GM19025 (cell line): ENCODE data around the gene TM4SF18.
"Not testable (repeated sequence)": the region's sequence is repeated elsewhere in the genome, so short reads cannot be mapped to it uniquely, and the experiment has no call there.

Source experiments
- ATAC-seq: cut with Tn5 transposase; IDR thresholded peaks from one replicate; pipeline ENCODE4 v1.9.1; 2021; ENCODE audit warnings: mild to moderate bottlenecking, low read depth, moderate library complexity; ENCODE audit not compliant: unreplicated experiment

The TM4SF18 gene

GRCh38 chr3:149333176-149333859 lies at the start of gene TM4SF18:
Gene TM4SF18, minus strand, starts transcription at chr3:149333636. Its CDS starts 254 bp downstream, at chr3:149333382.
- ATAC-seq = no peak

- no peak for ATAC-seq
Observed at GRCh38 chr3:149382518-149382917, 49.1 kb upstream of the TM4SF18 start.

DNA sequence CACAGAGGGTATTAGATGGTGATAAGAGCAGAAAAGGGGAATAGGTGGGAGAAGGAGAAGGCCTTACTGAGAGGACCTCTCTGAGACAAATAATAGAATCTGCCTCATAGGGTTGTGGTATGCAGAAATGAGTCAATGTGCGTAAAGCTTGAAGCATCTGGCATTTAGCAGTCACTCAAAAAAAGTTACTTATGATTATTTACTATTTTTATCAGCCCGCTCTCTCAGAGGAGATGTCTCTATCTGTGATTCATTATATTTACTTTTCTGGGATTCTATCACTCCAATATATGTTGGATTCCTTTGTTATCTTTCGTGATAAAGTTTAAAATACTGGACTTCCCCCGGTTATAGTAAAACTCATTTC lies 48.6 kb upstream of the TM4SF18 start:
- ATAC-seq = no peak

DNA sequence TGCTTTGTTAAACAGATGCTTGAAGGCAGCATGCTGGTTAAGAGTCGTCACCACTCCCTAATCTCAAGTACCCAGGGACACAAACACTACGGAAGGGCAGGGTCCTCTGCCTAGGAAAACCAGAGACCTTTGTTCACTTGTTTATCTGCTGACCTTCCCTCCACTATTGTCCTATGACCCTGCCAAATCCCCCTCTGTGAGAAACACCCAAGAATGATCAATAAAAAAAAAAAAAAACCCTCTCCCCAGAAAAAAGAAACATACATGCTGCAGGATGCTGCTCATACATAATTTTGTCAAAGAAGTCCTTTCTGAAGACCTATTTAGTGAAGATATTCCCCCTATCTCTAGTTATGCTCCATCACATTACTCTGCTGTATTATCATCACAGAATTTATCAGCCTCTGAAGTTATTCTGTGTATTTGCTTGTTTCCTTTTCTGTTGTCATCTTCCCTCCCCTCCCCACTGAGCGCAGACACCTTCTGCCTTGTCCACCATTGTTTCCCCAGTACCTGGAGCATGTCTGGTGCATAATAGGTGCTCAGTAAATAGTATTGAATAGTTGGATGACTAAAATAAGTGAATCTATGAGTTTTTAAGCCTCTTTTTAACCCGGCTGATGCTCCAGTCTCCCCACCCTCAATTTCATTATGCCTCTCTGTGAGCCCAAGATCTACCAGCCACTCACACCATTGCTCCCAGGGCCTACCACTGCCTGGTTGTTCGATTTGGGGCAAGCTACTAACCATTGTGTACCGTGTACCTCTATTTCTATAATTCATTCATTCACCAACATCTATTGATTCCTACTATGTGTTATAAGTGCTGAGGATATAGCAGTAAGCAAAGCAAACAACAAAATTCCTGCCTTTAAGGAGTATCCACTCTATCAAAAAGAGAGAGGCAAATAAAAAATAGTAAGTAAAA lies 48.0 kb upstream of the TM4SF18 start:
- no peak for ATAC-seq

- not testable (repeated sequence) for ATAC-seq
Observed at GRCh38 chr3:149380220-149380619, 46.8 kb upstream of the TM4SF18 start.

- ATAC-seq = no peak
Observed at GRCh38 chr3:149378478-149379309, 45.3 kb upstream of the TM4SF18 start.

DNA sequence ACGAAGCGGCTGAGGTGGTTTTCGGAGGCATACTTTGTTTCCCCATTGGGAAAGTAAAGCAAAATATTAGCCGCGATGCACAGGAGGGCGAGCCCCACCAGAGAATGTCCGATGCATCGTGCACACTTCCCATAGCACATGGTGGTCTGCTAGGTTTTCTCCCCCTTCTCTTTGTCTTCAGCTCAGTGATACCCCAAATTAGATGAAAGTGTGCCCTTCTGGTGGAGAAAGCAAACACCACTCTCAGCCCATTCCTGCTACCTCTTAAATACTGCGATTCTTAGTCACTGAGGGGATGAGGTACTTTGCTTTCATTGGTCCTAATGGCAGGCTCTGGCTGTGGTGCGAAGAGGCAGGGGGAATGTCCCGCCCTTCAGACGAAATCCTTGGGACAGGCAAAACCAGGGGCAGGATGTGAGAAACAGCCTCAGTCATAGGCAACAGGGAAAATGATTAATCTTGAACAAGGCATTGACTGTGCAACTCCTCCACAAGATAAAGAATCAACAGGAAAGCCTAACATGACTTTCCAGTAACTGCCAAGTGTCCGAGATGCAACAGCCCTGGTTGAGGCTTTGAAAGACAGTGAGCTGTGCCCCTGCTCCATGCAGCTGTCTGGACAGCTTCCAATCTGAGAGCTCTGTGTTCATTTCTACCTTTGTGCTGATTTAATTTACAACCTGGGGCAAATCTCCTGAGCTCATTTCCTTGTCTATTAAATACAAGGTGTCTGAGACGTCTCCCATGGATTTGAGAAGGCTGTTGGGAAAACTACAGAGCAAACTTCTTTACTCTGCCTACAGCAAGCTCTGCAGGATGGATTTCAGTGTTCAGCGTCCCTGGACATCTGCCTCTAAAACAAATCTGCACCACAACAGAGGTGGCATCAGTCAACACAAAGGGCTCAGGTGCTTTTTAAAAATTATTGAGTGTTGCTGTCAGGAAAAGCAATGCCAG lies 44.2 kb upstream of the TM4SF18 start, which contains the start of gene TM4SF1:
Gene TM4SF1 (minus strand): TSS at position 242 of the 957 bp plus-strand sequence. CDS start 102 bp downstream, at position 140.
- ATAC-seq = no peak

DNA sequence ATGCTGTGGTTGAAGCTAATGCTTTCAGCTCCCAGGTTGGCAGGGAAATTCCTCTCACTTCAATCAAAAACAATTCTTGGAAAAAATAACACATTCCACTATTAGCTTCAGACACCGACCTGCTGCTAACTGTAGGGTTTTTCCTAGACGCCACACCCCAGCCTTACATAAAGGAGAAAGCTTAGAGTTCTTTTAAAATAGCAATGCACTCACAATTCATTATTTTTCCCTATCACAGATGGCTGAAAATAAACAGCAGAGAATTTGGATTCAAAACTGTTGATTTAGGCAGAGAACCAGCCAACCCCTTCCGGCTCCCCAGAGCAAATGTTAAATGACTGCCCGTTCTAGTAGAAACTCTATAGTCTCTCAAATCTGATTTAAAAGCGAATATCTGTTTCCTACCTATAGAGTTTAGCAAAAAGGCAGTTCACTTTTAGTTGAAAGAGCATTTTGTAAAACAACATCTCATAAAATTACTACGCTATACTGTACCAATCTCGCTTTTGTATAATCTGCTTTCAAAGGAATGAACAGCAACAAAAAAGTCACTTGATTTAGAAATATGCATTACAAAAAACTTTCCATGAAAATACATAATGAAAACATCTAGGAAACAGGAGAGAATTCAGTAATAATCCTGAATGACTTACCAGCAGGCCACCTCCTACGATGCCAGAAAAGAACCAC lies 43.4 kb upstream of the TM4SF18 start:
- ATAC-seq = no peak

DNA sequence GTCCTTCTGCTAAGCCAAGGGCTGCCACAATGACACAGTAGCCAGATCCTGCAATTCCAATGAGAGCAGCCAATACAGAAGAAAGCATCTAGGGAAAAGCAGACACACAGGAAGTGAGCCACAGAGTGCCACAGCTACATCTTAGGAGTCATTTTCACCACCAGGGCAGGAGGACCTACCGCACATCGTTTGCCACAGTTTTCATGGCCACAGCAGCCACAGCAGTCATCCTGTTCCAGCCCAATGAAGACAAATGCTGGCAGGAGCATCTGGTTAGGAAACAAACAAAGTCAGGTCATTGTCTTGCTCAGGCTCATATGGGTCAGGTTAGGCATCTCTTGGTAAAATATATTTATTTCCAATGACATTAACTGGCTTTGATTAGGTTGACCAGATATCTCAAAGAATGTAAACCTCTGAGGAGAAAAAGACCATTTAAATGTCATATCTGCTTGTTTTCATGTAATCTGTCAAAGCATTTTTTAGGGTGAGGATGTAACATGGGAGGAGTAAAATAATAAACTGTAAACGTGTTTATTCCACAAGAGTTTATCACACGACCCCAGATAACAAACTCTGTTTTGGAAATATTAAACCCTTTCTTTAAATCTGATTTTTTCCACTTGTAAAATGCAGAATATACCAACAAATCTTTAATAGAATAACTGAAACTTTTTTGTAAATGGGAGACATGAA lies 42.2 kb upstream of the TM4SF18 start:
- ATAC-seq = no peak

GRCh38 chr3:149374793-149375500 lies 41.5 kb upstream of the TM4SF18 start:
- ATAC-seq = no peak

DNA sequence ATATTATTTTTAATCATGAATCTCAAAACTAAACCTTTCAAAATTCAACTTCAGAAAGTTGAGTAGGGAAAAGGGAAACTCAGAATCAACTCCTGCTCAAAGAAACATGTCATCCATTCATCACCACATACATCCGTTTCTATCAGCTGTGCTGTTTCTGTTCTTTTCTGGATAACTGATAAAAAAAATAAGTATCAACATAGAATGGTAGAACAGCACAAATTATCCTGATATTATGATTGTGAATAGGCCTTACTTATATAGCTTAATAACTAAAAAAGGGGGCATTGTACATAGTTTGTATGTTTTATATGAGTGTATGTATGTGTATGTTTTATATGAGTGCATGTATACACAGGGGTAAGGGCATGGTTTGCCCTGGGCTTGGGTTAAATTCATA lies 41.0 kb upstream of the TM4SF18 start:
- ATAC-seq = no peak

DNA sequence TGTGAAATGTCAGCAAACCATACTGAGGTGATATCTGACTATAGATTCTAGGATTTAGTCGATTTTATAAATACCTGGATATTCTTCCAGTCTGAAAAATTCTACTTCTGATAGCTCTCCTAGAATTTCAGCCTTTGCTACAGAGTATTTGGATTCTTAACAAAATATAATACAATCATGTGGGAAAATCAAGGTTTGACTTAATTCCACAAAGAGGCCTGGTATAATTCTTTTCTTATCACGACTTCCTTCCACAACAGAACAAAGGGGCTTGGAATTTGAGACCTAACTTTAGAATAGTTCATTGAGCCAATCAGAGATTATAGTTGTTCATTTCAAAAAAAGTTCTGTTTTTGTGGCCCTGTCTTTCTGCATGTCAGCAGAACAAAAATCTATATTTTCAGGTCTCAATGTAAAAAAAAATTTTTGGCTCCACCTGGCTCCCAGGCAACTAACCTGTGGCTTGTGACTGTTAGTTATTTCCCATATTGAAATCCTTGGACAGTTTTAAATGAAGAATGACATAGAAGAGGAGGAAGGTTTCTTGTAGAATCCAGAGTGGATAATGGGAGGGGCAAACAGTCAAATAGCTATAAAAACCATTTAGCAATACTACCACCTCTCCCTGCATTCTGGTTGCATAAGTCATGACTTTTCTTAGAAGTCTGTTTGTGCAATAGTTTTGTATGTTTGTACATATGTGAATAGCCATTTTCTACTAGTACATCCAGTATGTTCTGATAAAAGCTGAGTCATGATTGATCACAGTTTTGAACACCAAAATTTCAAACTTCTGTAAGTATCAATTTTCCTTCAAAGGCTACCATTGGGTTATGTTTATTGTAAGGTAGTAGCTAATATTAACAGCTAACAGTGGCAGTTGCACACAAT lies 40.0 kb upstream of the TM4SF18 start:
- ATAC-seq = no peak

DNA sequence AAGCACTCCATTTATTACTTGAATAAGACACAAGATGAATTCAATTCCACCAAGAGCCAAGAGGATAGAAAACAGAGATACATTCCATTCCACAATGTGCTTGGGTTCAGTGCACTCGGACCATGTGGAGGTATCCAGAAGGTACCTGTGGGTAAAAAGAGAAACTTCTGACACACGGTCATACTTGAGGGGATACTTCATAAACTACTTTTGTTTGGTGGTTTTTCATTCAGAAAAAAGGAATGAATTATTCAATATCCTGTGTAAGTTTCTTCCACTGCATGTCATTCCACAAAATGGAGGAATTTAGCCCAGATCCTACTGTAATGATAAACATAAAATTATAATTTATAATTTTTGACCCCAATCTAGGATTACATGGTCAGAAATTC lies 38.3 kb upstream of the TM4SF18 start:
- no peak for ATAC-seq

GRCh38 chr3:149371001-149371722 lies 37.7 kb upstream of the TM4SF18 start:
- ATAC-seq = no peak

DNA sequence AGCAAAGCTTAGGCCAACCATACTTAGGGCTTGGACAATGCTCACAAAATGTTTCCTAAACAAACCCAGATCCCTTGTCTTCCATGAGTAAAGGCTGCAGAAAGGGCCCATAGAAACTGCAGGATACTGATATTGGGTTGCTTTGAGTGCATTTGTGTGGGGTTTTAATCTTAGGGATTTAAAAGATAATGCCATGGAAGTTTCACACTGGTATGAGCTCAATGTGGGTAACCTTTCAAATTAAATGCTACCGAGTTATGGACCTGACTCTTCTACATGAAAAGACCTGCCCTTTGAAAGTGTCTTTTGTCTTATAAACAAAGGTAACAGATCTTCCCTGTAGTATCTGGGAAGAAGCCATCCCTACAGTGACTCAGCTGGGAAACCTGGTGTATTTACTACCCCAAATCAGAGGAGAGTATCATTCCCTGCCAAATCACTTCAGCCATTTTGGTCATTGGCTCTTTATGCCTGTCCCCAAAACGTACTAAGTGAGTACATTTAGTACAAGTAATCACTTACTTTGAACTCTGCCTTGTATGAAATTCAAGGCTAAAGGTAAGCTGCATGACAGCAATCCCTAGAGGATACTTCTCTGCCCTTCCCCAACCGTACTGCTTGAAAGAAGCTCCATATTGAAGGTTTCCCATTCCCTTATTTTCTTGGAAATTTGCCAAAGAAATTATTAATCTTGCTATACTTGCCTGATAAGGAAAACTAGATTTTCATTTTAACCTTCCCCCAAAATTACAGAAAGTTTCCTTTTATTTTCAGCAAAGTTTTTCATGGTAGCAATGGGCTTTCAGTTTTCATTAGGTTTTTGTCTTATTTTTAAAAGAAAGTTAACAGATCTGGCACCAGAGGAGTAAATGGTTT lies 36.8 kb upstream of the TM4SF18 start:
- ATAC-seq = no peak
